ENCODE data around the gene BPIFB2.
A peak's percentile ranks its signal among the peaks of the same experiment; 100 is the strongest.
"Not testable (repeated sequence)": the region's sequence is repeated elsewhere in the genome, so short reads cannot be mapped to it uniquely, and the experiment has no call there.

Gene BPIFB2

GRCh38 chr20:33007376-33008335 is at the start of gene BPIFB2:
TSS of gene BPIFB2 (plus strand) at chr20:33007704. CDS start at chr20:33008575, 871 bp downstream.
- in situ Hi-C loops (cut with HindIII; ENCODE audit: low pct_unique_long_range_greater_than_20kb, low sequenced_read_pairs) = no loop called here
- peak in 1 of 2 experiments; percentile 83 for DNase-seq (ENCODE audit: low read depth in 1 of 2, low spot score in 1 of 2)
- no peak for TF ChIP-seq JUND (IDR thresholded peaks at IDR 0.05; ENCODE audit: low read depth)

GRCh38 chr20:32958574-32958973 is 48.9 kb upstream of the BPIFB2 start:
- DNase-seq (ENCODE audit: low read depth in 1 of 2, low spot score in 1 of 2) = no peak
- TF ChIP-seq JUND (IDR thresholded peaks at IDR 0.05; ENCODE audit: low read depth) = no peak
- in situ Hi-C loops (cut with HindIII; ENCODE audit: low pct_unique_long_range_greater_than_20kb, low sequenced_read_pairs) = no loop called here

- DNase-seq (ENCODE audit: low read depth in 1 of 2, low spot score in 1 of 2) = no peak
- in situ Hi-C loops (cut with HindIII; ENCODE audit: low pct_unique_long_range_greater_than_20kb, low sequenced_read_pairs) = no loop called here
- no peak for TF ChIP-seq JUND (IDR thresholded peaks at IDR 0.05; ENCODE audit: low read depth)
Observed at GRCh38 chr20:32959351-32960221, 47.9 kb upstream of the BPIFB2 start.

GRCh38 chr20:32960222-32960518 is 47.3 kb upstream of the BPIFB2 start:
- TF ChIP-seq JUND (IDR thresholded peaks at IDR 0.05; ENCODE audit: low read depth) = no peak
- in situ Hi-C loops (cut with HindIII; ENCODE audit: low pct_unique_long_range_greater_than_20kb, low sequenced_read_pairs) = no loop called here
- no peak for DNase-seq (ENCODE audit: low read depth in 1 of 2, low spot score in 1 of 2)

- TF ChIP-seq JUND (IDR thresholded peaks at IDR 0.05; ENCODE audit: low read depth) = no peak
- DNase-seq (ENCODE audit: low read depth in 1 of 2, low spot score in 1 of 2) = no peak
- in situ Hi-C loops (cut with HindIII; ENCODE audit: low pct_unique_long_range_greater_than_20kb, low sequenced_read_pairs) = no loop called here
Observed at GRCh38 chr20:32960849-32961731, 46.4 kb upstream of the BPIFB2 start.

- DNase-seq (ENCODE audit: low read depth in 1 of 2, low spot score in 1 of 2) = no peak
- in situ Hi-C loops (cut with HindIII; ENCODE audit: low pct_unique_long_range_greater_than_20kb, low sequenced_read_pairs) = no loop called here
- TF ChIP-seq JUND (IDR thresholded peaks at IDR 0.05; ENCODE audit: low read depth) = no peak
Observed at GRCh38 chr20:32962053-32962452, 45.5 kb upstream of the BPIFB2 start.

GRCh38 chr20:32962646-32963045 is 44.9 kb upstream of the BPIFB2 start:
- DNase-seq (ENCODE audit: low read depth in 1 of 2, low spot score in 1 of 2); in situ Hi-C loops (cut with HindIII; ENCODE audit: low pct_unique_long_range_greater_than_20kb, low sequenced_read_pairs): not testable (repeated sequence)

- in situ Hi-C loops (cut with HindIII; ENCODE audit: low pct_unique_long_range_greater_than_20kb, low sequenced_read_pairs) = no loop called here
- DNase-seq (ENCODE audit: low read depth in 1 of 2, low spot score in 1 of 2) = no peak
- TF ChIP-seq JUND (IDR thresholded peaks at IDR 0.05; ENCODE audit: low read depth) = no peak
Observed at GRCh38 chr20:32963176-32963575, 44.3 kb upstream of the BPIFB2 start.

GRCh38 chr20:32964575-32964974 is 42.9 kb upstream of the BPIFB2 start:
- no peak for TF ChIP-seq JUND (IDR thresholded peaks at IDR 0.05; ENCODE audit: low read depth)
- in situ Hi-C loops (cut with HindIII; ENCODE audit: low pct_unique_long_range_greater_than_20kb, low sequenced_read_pairs) = no loop called here
- DNase-seq (ENCODE audit: low read depth in 1 of 2, low spot score in 1 of 2) = no peak

- in situ Hi-C loops (cut with HindIII; ENCODE audit: low pct_unique_long_range_greater_than_20kb, low sequenced_read_pairs) = no loop called here
- no peak for TF ChIP-seq JUND (IDR thresholded peaks at IDR 0.05; ENCODE audit: low read depth)
- no peak for DNase-seq (ENCODE audit: low read depth in 1 of 2, low spot score in 1 of 2)
Observed at GRCh38 chr20:32965115-32965514, 42.4 kb upstream of the BPIFB2 start.

GRCh38 chr20:32965581-32966373 is 41.7 kb upstream of the BPIFB2 start:
- no peak for TF ChIP-seq JUND (IDR thresholded peaks at IDR 0.05; ENCODE audit: low read depth)
- in situ Hi-C loops (cut with HindIII; ENCODE audit: low pct_unique_long_range_greater_than_20kb, low sequenced_read_pairs) = no loop called here
- DNase-seq (ENCODE audit: low read depth in 1 of 2, low spot score in 1 of 2) = no peak
